B cell (primary cell): ENCODE measurements around the gene ASCL2. TPM values are rescaled to one million over a fixed set of nuclear protein-coding genes. Genes with fewer than 3 reads are reported as not detected.
A peak's percentile ranks its signal among the peaks of the same experiment; 100 is the strongest.

Experiments used
- ATAC-seq: fragments of 200-7000 bp; cut with Tn5 transposase; one replicate; pipeline ENCODE4 v1.10.0; 2021; ENCODE audit warnings: low read depth, mild to moderate bottlenecking, moderate number of reproducible peaks, moderate library complexity
- CTCF ChIA-PET: fragments of 350-600 bp; sonication (Branson Sonifier 250); formaldehyde crosslinking; loops from one replicate; lab custom pipeline; 2021; ENCODE audit warnings: antibody characterized with exemption, inconsistent platforms; lab: Charles Lee
- POLR2A ChIA-PET: fragments of 350-600 bp; sonication (Branson Sonifier 250); formaldehyde crosslinking; loops from one replicate; lab custom pipeline; 2021; ENCODE audit warnings: antibody characterized with exemption; lab: Charles Lee
- DNase-seq: peaks from one replicate; pipeline ENCODE4 v3.0.0; 2013
- H2AFZ ChIP-seq: 2 replicates; pipeline ENCODE4 v1.6.1; 2012; ENCODE audit warnings: mild to moderate bottlenecking, low read depth, low read length; ENCODE audit not compliant: insufficient read depth, poor library complexity, severe bottlenecking
- H3K27ac ChIP-seq, 2 donors: 1 replicate in 1 of 2; 2 replicates in 1 of 2; pipeline ENCODE4 v1.5.1; 2012 to 2013; ENCODE audit warnings: low read length in 2 of 2, mild to moderate bottlenecking in 2 of 2, moderate library complexity in 1 of 2
- H3K27me3 ChIP-seq, 4 experiments: fragments of 200-600 bp in 1 of 4; sonication (generic) in 1 of 4; replicated peaks in 1 of 4; 1 replicate in 2 of 4; 2 replicates in 2 of 4; pipeline versions ENCODE4 v1.6.1 to v1.7.0; 2013 to 2016; ENCODE audit warnings: low read length in 3 of 4, mild to moderate bottlenecking in 2 of 4, mixed read lengths in 1 of 4, moderate library complexity in 1 of 4; ENCODE audit not compliant: insufficient read depth in 4 of 4, control insufficient read depth in 3 of 4; ENCODE audit errors: control extremely low read depth in 1 of 4
- H3K36me3 ChIP-seq, 2 experiments: replicated peaks in 1 of 2; 1 replicate in 1 of 2; 2 replicates in 1 of 2; pipeline versions ENCODE4 v1.6.1 to v1.7.1; 2013; ENCODE audit warnings: low read length in 1 of 2; ENCODE audit not compliant: insufficient read depth in 2 of 2, control insufficient read depth in 1 of 2; ENCODE audit errors: control extremely low read depth in 1 of 2, extremely low read depth in 1 of 2
- H3K4me1 ChIP-seq, 2 donors: fragments of 200-600 bp in 1 of 2; sonication (generic) in 1 of 2; 1 replicate in 1 of 2; 2 replicates in 1 of 2; pipeline versions ENCODE4 v1.5.1 to v1.6.1; 2013 to 2017; ENCODE audit warnings: low read length in 2 of 2; ENCODE audit not compliant: control insufficient read depth in 2 of 2, insufficient read depth in 2 of 2
- H3K4me2 ChIP-seq: replicated peaks from 2 replicates; pipeline ENCODE3; 2012; ENCODE audit warnings: mild to moderate bottlenecking, low read depth, low read length; ENCODE audit not compliant: poor library complexity, severe bottlenecking
- H3K4me3 ChIP-seq, 5 experiments: fragments of 200-600 bp in 1 of 5; sonication (generic) in 1 of 5; 1 replicate in 3 of 5; 2 replicates in 2 of 5; pipeline versions ENCODE4 v1.5.1 to v1.7.0; 2011 to 2016; ENCODE audit warnings: low read length in 4 of 5, mild to moderate bottlenecking in 4 of 5, low read depth in 2 of 5, control low read depth in 1 of 5, moderate library complexity in 1 of 5; ENCODE audit not compliant: insufficient read depth in 1 of 5; ENCODE audit errors: control extremely low read depth in 1 of 5, extremely low read depth in 1 of 5
- H3K79me2 ChIP-seq: fragments of 200-600 bp; sonication (generic); one replicate; pipeline ENCODE4 v1.6.0; 2016; ENCODE audit warnings: low read length; ENCODE audit not compliant: control insufficient read depth, insufficient read depth
- H3K9ac ChIP-seq: fragments of 200-600 bp; sonication (generic); 2 replicates; pipeline ENCODE4 v1.6.1; 2017; ENCODE audit warnings: mild to moderate bottlenecking, low read length, moderate library complexity
- H3K9me3 ChIP-seq, 3 donors: one replicate each; pipeline versions ENCODE4 v1.6.1 to v1.7.1; 2013; ENCODE audit warnings: low read length in 2 of 3; ENCODE audit not compliant: control insufficient read depth in 2 of 3, insufficient read depth in 1 of 3; ENCODE audit errors: control extremely low read depth in 1 of 3
- H4K20me1 ChIP-seq: 2 replicates; pipeline ENCODE4 v1.6.0; 2012; ENCODE audit warnings: mild to moderate bottlenecking, low read length; ENCODE audit not compliant: insufficient read depth, control insufficient read depth, poor library complexity, severe bottlenecking
- H3K27ac Mint-ChIP-seq: one replicate; pipeline ENCODE4 v1.8.0; 2021; ENCODE audit warnings: mixed read lengths
- H3K27me3 Mint-ChIP-seq: one replicate; pipeline ENCODE4 v1.8.0; 2021; ENCODE audit warnings: mixed read lengths
- H3K4me1 Mint-ChIP-seq: one replicate; pipeline ENCODE4 v1.8.0; 2021; ENCODE audit warnings: mixed read lengths
- H3K4me3 Mint-ChIP-seq: one replicate; pipeline ENCODE4 v1.8.0; 2021; ENCODE audit warnings: mixed read lengths
- H3K9me3 Mint-ChIP-seq: one replicate; pipeline ENCODE4 v1.8.0; 2022; ENCODE audit warnings: mixed read lengths; ENCODE audit not compliant: insufficient read depth
- EZH2 ChIP-seq: IDR thresholded peaks from 2 replicates; pipeline ENCODE4 v1.6.1; 2012; ENCODE audit warnings: borderline replicate concordance, low read depth, mild to moderate bottlenecking, moderate library complexity, low read length; ENCODE audit not compliant: insufficient read depth, poor library complexity, severe bottlenecking
- WGBS: methylation state at CpG from one replicate; pipeline ENCODE4 v1.1.5; 2013; ENCODE audit warnings: missing lambda C conversion rate; ENCODE audit not compliant: insufficient coverage; 5-methylcytosine and 5-hydroxymethylcytosine counted together
- intact Hi-C: fragments of 100-400 bp; cut with micrococcal nuclease; formaldehyde crosslinking; loops from one replicate; pipeline ENCODE4 v1.10.0; 2022
- polyA plus RNA-seq: library from polyadenylated mRNA; depleted of rRNA; stranded (reverse); fragments of >200 nt; gene quantifications from 2 replicates; pipeline ENCODE4 v1.2.3, GENCODE V29; 2012
- total RNA-seq, 2 donors: library from RNA; stranded (reverse); fragments of 120-200 nt in 1 of 2; gene quantifications; 1 replicate in 1 of 2; 2 replicates in 1 of 2; pipeline versions ENCODE4 v1.2.3 to v1.2.4, GENCODE V29; 2013 to 2022
- TF ChIP-seq, protein P1 (sequence below): fragments of 200-600 bp; IDR thresholded peaks from one replicate; pipeline ENCODE4 v1.8.0; 2022; ENCODE audit warnings: antibody characterized with exemption, mild to moderate bottlenecking

ASCL2 gene
- total and polyA plus RNA-seq, 2 donors (not counting 1 experiment from before 2014, with no cell fraction given): 2.1 to 2.2 TPM

DNA sequence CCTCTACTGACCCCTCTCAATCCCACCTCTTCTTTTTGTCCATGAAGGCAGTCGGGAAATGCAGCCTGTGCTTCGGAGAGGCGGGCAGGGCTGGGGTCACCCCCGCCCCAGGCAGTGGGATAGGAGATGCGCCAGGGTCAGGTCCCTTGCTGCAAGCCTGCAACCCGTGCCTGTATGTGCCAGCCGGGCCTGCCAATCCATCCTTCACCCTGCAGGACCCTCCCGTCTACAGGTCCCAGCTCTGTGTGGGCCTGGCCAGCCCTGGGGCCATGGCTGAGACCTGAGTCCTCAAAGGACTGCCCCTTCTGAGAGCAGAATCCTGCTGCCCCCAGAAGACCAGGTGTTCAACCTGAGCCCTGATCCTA, 10.9 kb downstream of the ASCL2 start:
- WGBS: 94% methylated on average over 6 of the region's 8 CpGs
- Histone ChIP-seq H3K27ac (no peak overlapping the region), H3K79me2 (no peaks in the 10 kb centered on the region), H3K9me3 (peaks cover 0 to 4% (median 0%) of the 10 kb centered on the region in 3 donors), H3K27me3 (no peaks in the 10 kb centered on the region), H3K9ac (no peak overlapping the region), H2AFZ (no peak overlapping the region), H3K4me2 (no peak overlapping the region), H3K4me1 (no peaks in the 10 kb centered on the region), H3K36me3 (no peaks in the 10 kb centered on the region), H3K4me3 (no peak overlapping the region), H4K20me1 (no peaks in the 10 kb centered on the region)
- TF ChIP-seq, protein P1, sequence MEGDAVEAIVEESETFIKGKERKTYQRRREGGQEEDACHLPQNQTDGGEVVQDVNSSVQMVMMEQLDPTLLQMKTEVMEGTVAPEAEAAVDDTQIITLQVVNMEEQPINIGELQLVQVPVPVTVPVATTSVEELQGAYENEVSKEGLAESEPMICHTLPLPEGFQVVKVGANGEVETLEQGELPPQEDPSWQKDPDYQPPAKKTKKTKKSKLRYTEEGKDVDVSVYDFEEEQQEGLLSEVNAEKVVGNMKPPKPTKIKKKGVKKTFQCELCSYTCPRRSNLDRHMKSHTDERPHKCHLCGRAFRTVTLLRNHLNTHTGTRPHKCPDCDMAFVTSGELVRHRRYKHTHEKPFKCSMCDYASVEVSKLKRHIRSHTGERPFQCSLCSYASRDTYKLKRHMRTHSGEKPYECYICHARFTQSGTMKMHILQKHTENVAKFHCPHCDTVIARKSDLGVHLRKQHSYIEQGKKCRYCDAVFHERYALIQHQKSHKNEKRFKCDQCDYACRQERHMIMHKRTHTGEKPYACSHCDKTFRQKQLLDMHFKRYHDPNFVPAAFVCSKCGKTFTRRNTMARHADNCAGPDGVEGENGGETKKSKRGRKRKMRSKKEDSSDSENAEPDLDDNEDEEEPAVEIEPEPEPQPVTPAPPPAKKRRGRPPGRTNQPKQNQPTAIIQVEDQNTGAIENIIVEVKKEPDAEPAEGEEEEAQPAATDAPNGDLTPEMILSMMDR: no peak
- TF ChIP-seq EZH2: no peak
- intact Hi-C loops: no loop called here
- DNase-seq (no peak), ATAC-seq (no peak)
- Mint-ChIP-seq H3K4me1 (peaks cover 2% of the 10 kb centered on the region), H3K27me3 (no peaks in the 10 kb centered on the region), H3K27ac (no peak overlapping the region), H3K4me3 (no peak overlapping the region), H3K9me3 (no peaks in the 10 kb centered on the region)
- ChIA-PET CTCF (no interaction called here), POLR2A (no interaction called here)

DNA sequence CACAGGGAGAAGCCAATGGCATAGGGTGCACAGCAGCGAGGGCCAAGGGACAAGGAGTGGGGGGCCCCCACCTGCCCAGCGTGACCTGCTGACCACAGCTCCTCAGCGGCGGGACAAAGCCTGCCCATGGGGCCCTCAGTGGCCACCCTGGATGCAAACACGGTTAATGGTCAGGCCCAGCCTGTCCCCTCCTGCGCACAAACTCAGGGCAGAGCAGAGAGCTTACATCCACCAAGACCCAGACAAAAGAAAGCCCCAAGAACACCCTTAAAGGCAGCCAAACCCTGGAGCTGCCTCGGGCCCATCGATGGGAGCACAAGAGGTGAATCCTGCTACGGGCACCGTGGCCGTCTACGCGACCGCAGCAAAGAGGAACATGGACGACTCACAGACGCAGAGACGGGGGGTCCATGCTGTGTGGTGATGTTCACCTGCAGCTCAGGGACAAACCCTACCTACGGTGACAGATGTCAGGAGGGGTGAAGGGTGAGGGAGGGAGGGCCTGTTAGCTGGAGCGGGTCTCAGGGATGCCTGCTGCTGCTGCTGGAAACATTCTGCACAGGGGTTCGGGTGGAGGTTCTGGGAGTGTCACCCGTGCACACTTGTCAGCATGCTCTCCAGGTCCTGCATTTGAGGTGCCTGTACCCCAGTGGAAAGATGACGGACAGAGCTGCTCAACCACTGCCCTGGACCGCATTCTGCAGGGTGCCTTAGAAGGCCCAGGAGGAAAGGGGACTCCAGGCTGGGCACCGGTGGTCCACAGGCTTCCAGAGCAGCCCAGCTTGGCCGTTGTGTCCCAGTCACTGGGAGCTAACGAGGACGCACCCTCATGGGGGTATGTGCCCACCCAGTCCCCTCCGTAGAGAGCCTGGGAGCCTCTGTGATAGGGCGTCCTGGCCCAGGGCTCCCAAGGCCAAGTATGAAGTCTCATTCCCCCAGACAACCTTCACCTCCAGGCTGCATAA, 11.6 kb downstream of the ASCL2 start:
- Histone ChIP-seq H3K4me2 (no peak overlapping the region), H3K9ac (no peak overlapping the region), H4K20me1 (no peaks in the 10 kb centered on the region), H3K9me3 (peaks cover 0 to 5% (median 0%) of the 10 kb centered on the region in 3 donors), H3K4me1 (no peaks in the 10 kb centered on the region), H3K27ac (no peak overlapping the region), H3K36me3 (no peaks in the 10 kb centered on the region), H3K4me3 (no peak overlapping the region), H3K27me3 (no peaks in the 10 kb centered on the region), H2AFZ (no peak overlapping the region), H3K79me2 (no peaks in the 10 kb centered on the region)
- H3K27ac Mint-ChIP-seq: peak overlapping the region; percentile 41
- ChIA-PET POLR2A (no interaction called here), CTCF (no interaction called here)
- DNase-seq (no peak), ATAC-seq (no peak)
- WGBS: 95% methylated on average over 25 of the region's 29 CpGs
- no peaks in the 10 kb centered on the region for H3K9me3 Mint-ChIP-seq
- H3K27me3 Mint-ChIP-seq: no peaks in the 10 kb centered on the region
- H3K4me3 Mint-ChIP-seq: no peak overlapping the region
- no peaks in the 10 kb centered on the region for H3K4me1 Mint-ChIP-seq
- TF ChIP-seq, protein P1: no peak
- TF ChIP-seq EZH2: no peak
- intact Hi-C loops: no loop called here
